ENCODE data around the gene TIMD4. TPM values are rescaled to one million over a fixed set of nuclear protein-coding genes. Genes with fewer than 3 reads are reported as not detected.

The TIMD4 gene
- polyA plus RNA-seq, 4 donors = 0.43 to 0.51 TPM; not detected in 2

DNA sequence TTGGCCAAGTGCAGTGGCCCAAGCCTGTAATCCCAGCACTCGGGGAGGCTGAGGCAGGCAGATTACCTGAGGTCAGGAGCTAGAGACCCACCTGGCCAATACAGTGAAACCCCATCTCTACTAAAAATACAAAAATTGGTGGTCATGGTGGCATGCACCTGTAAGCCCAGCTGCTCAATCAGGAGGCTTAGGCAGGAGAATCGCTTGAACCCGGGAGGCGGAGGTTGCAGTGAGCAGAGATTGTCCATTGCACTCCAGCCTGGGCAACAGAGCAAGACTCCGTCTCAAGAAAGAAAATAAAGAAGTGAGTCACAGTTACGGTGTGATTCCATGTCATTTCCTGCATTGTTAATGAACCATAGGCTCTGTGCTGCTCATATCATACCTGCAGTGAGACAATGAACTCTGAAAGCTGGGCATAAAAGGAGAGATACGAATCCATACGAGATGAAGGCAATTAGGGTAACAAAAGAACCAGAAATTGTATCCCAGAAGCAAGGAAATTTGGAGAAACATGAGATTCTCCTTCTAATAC lies 44.6 kb downstream of the TIMD4 start:
- FAIRE-seq (no peak), DNase-seq (no peak)
- WGBS, 3 donors = 81 to 91% (median 88%) methylated on average over 8 of the region's 8 CpGs
- Histone ChIP-seq H3K4me1 (ENCODE audit: control insufficient read depth in 3 of 3, insufficient read depth in 2 of 3, low read depth in 1 of 3, low read length in 2 of 3) (no peaks in the 10 kb centered on the region), H3K9me3 (ENCODE audit: control insufficient read depth in 2 of 2, insufficient read depth in 1 of 2, low read depth in 1 of 2, low read length in 1 of 2) (no peaks in the 10 kb centered on the region), H3K36me3 (ENCODE audit: control insufficient read depth in 3 of 3, insufficient read depth in 2 of 3, low read depth in 1 of 3, low read length in 3 of 3) (no peaks in the 10 kb centered on the region), H3K27ac (ENCODE audit: low read depth in 1 of 3, low read length in 2 of 3) (no peak overlapping the region), H3K4me3 (ENCODE audit: low read depth in 1 of 3, low read length in 3 of 3) (no peak overlapping the region), H3K27me3 (ENCODE audit: control insufficient read depth in 3 of 3, insufficient read depth in 3 of 3, low read length in 3 of 3) (no peaks in the 10 kb centered on the region)

DNA sequence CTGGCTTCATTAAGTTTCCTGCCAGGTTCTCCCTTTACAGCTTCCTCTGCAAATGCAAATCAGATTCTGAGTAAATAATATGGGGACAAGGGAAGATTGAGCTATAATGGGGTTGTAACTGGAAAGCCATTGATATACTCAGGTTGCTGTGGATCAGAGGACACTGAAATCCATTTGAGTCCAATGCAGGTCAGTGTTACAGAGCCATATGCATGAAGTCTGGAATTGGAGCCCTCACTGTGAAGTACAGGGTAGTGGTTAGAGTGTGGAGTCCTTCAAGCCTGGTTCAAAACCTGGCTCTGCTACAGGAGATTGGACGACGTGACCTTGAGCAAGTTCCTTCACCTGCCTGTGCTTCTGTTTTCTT lies 48.7 kb downstream of the TIMD4 start:
- H3K4me1 ChIP-seq (ENCODE audit: control insufficient read depth in 3 of 3, insufficient read depth in 2 of 3, low read depth in 1 of 3, low read length in 2 of 3) = no peaks in the 10 kb centered on the region
- peak overlapping the region in 1 of 3 donors; percentile 73 for H3K27ac ChIP-seq (ENCODE audit: low read depth in 1 of 3, low read length in 2 of 3)
- H3K9me3 ChIP-seq (ENCODE audit: control insufficient read depth in 2 of 2, insufficient read depth in 1 of 2, low read depth in 1 of 2, low read length in 1 of 2) = no peaks in the 10 kb centered on the region
- no peaks in the 10 kb centered on the region for H3K36me3 ChIP-seq (ENCODE audit: control insufficient read depth in 3 of 3, insufficient read depth in 2 of 3, low read depth in 1 of 3, low read length in 3 of 3)
- DNase-seq (no peak), FAIRE-seq (no peak)
- H3K27me3 ChIP-seq (ENCODE audit: control insufficient read depth in 3 of 3, insufficient read depth in 3 of 3, low read length in 3 of 3) = no peaks in the 10 kb centered on the region
- no peak overlapping the region for H3K4me3 ChIP-seq (ENCODE audit: low read depth in 1 of 3, low read length in 3 of 3)
- 88 to 100% (median 88%) methylated on average over 2 of the region's 2 CpGs for WGBS, 3 donors

DNA sequence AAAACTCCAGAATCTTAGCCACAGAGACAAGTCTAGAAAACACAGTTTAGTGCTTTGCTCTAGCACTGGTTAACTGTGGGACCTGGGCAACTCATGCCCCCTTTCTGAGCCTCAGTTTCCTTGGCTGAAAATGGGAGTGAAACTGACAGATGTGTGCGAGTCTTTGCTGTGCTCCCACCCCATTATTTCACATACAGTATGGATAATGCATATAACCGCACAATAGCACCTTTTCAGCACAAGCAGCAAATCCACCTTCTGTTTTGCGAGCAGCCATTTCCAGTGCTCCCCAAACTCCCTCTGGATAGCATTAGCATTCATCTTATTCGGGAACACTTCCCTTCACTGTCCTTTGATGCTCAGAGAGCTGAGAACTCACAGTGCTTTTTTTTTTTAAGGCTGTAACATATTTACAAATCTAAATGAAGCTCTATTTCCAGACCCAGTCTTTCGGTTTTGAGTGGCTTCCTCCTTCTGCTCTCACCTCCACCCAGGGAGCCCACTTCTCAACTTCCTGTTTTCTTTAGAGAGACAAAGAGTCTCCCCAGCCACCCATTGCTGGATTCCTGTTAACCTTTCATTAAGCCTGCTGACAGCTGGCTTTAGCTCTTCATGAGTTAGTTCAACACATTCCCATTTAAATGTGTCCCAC lies 49.2 kb downstream of the TIMD4 start:
- no peaks in the 10 kb centered on the region for H3K27me3 ChIP-seq (ENCODE audit: control insufficient read depth in 3 of 3, insufficient read depth in 3 of 3, low read length in 3 of 3)
- H3K4me1 ChIP-seq (ENCODE audit: control insufficient read depth in 3 of 3, insufficient read depth in 2 of 3, low read depth in 1 of 3, low read length in 2 of 3) = no peaks in the 10 kb centered on the region
- no peak for FAIRE-seq
- no peaks in the 10 kb centered on the region for H3K9me3 ChIP-seq (ENCODE audit: control insufficient read depth in 2 of 2, insufficient read depth in 1 of 2, low read depth in 1 of 2, low read length in 1 of 2)
- H3K36me3 ChIP-seq (ENCODE audit: control insufficient read depth in 3 of 3, insufficient read depth in 2 of 3, low read depth in 1 of 3, low read length in 3 of 3) = no peaks in the 10 kb centered on the region
- DNase-seq = peak in 1 of 2 donors; percentile 18
- WGBS, 3 donors = 54 to 68% (median 54%) methylated on average over 5 of the region's 5 CpGs
- H3K4me3 ChIP-seq (ENCODE audit: low read depth in 1 of 3, low read length in 3 of 3) = no peak overlapping the region
- H3K27ac ChIP-seq (ENCODE audit: low read depth in 1 of 3, low read length in 2 of 3) = peak overlapping the region in 1 of 3 donors; percentile 73

DNA sequence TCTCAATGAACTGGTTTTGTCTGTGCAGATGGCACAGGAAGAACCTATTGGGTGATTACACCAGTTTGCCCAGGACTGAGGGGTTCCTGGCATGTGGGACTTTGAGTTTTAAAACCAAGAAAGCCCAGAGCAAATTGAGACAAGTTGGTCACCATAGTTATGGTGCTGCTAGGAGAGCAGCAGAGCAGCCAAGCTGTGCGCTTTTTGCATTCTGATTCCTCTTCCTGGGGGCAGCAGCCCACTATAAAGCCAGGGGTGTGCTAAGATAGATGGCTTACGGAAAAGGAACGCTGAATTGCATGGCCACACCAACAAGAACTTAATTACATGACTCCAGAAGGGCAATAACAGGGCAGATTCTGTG lies 49.7 kb downstream of the TIMD4 start:
- H3K4me3 ChIP-seq (ENCODE audit: low read depth in 1 of 3, low read length in 3 of 3) = no peak overlapping the region
- H3K4me1 ChIP-seq (ENCODE audit: control insufficient read depth in 3 of 3, insufficient read depth in 2 of 3, low read depth in 1 of 3, low read length in 2 of 3) = no peaks in the 10 kb centered on the region
- no peak for FAIRE-seq
- 83 to 95% (median 90%) methylated on average over 3 of the region's 3 CpGs for WGBS, 3 donors
- no peaks in the 10 kb centered on the region for H3K9me3 ChIP-seq (ENCODE audit: control insufficient read depth in 2 of 2, insufficient read depth in 1 of 2, low read depth in 1 of 2, low read length in 1 of 2)
- H3K27me3 ChIP-seq (ENCODE audit: control insufficient read depth in 3 of 3, insufficient read depth in 3 of 3, low read length in 3 of 3) = no peaks in the 10 kb centered on the region
- no peaks in the 10 kb centered on the region for H3K36me3 ChIP-seq (ENCODE audit: control insufficient read depth in 3 of 3, insufficient read depth in 2 of 3, low read depth in 1 of 3, low read length in 3 of 3)
- H3K27ac ChIP-seq (ENCODE audit: low read depth in 1 of 3, low read length in 2 of 3) = peak overlapping the region in 1 of 3 donors; percentile 34
- DNase-seq = no peak

DNA sequence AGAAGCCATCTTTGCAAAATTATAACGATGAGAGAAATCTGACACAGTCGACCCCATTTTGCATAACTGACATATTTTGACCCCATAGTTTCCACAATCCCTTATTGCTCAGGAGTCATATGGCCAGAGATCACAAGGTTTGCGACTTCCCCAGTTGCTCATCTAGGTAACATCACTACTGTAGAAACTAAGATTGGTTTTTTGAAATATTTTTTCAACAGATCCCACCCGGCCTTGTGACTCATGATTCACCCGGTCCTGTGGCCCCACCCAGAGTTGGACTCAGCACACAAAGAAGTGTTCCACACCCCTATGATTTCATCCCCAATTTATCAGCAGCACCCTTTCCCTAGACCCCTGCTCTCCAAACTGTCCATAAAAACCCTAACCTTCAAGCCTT lies 50.2 kb downstream of the TIMD4 start:
- Histone ChIP-seq H3K27ac (ENCODE audit: low read depth in 1 of 3, low read length in 2 of 3) (peak overlapping the region in 1 of 3 donors; percentile 34), H3K9me3 (ENCODE audit: control insufficient read depth in 2 of 2, insufficient read depth in 1 of 2, low read depth in 1 of 2, low read length in 1 of 2) (no peaks in the 10 kb centered on the region), H3K27me3 (ENCODE audit: control insufficient read depth in 3 of 3, insufficient read depth in 3 of 3, low read length in 3 of 3) (no peaks in the 10 kb centered on the region), H3K36me3 (ENCODE audit: control insufficient read depth in 3 of 3, insufficient read depth in 2 of 3, low read depth in 1 of 3, low read length in 3 of 3) (no peaks in the 10 kb centered on the region), H3K4me1 (ENCODE audit: control insufficient read depth in 3 of 3, insufficient read depth in 2 of 3, low read depth in 1 of 3, low read length in 2 of 3) (no peaks in the 10 kb centered on the region), H3K4me3 (ENCODE audit: low read depth in 1 of 3, low read length in 3 of 3) (no peak overlapping the region)
- FAIRE-seq = no peak
- no peak for DNase-seq
- 70 to 73% (median 70%) methylated on average over 5 of the region's 5 CpGs for WGBS, 3 donors

DNA sequence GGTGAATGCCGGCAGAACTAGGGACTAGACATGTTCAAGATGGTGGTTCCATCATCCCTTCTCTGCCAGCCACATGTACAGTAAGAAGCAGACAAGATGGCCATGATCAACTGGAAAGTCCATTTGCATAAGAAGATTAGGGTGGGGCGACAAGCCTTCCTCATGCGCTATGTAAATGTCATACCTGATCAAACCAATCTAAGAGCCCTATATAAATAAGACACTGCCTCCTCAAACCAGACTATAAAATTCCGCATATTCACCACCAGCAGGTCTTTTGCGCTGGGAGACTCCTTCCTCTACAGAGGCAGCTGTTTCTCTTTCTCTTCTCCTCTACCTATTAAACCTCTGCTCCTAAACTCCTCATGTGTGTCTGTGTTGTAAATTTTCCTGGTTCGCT lies 53.8 kb downstream of the TIMD4 start:
- Histone ChIP-seq H3K27ac (ENCODE audit: low read depth in 1 of 3, low read length in 2 of 3) (no peak overlapping the region), H3K9me3 (ENCODE audit: control insufficient read depth in 2 of 2, insufficient read depth in 1 of 2, low read depth in 1 of 2, low read length in 1 of 2) (no peaks in the 10 kb centered on the region), H3K4me3 (ENCODE audit: low read depth in 1 of 3, low read length in 3 of 3) (no peak overlapping the region), H3K27me3 (ENCODE audit: control insufficient read depth in 3 of 3, insufficient read depth in 3 of 3, low read length in 3 of 3) (no peaks in the 10 kb centered on the region), H3K36me3 (ENCODE audit: control insufficient read depth in 3 of 3, insufficient read depth in 2 of 3, low read depth in 1 of 3, low read length in 3 of 3) (no peaks in the 10 kb centered on the region), H3K4me1 (ENCODE audit: control insufficient read depth in 3 of 3, insufficient read depth in 2 of 3, low read depth in 1 of 3, low read length in 2 of 3) (no peaks in the 10 kb centered on the region)
- 92 to 98% (median 95%) methylated on average over 6 of the region's 6 CpGs for WGBS, 3 donors
- no peak for FAIRE-seq
- no peak for DNase-seq

DNA sequence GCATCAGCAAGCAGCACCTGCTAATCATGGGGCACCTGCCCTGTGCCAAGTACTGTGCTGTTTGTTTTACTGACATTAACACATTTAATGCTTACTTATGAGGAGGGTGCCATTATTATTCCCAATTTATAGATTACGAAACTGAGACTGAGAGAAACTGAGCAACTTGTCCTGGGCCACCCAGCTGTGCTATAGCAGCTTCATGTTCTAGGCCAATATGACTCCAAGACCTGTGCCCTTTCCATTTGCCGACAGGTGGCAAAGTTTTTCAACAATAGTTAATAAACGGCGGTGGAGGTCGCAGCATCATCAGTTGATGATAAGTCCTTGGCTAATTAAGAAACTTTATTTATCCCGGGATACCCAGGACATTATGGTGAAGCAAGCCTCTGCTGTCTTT lies 55.4 kb downstream of the TIMD4 start:
- Histone ChIP-seq H3K4me1 (ENCODE audit: control insufficient read depth in 3 of 3, insufficient read depth in 2 of 3, low read depth in 1 of 3, low read length in 2 of 3) (no peaks in the 10 kb centered on the region), H3K9me3 (ENCODE audit: control insufficient read depth in 2 of 2, insufficient read depth in 1 of 2, low read depth in 1 of 2, low read length in 1 of 2) (no peaks in the 10 kb centered on the region), H3K4me3 (ENCODE audit: low read depth in 1 of 3, low read length in 3 of 3) (no peak overlapping the region), H3K36me3 (ENCODE audit: control insufficient read depth in 3 of 3, insufficient read depth in 2 of 3, low read depth in 1 of 3, low read length in 3 of 3) (no peaks in the 10 kb centered on the region), H3K27ac (ENCODE audit: low read depth in 1 of 3, low read length in 2 of 3) (no peak overlapping the region), H3K27me3 (ENCODE audit: control insufficient read depth in 3 of 3, insufficient read depth in 3 of 3, low read length in 3 of 3) (no peaks in the 10 kb centered on the region)
- FAIRE-seq = no peak
- no peak for DNase-seq
- WGBS, 3 donors = 84 to 91% (median 86%) methylated on average over 6 of the region's 6 CpGs

DNA sequence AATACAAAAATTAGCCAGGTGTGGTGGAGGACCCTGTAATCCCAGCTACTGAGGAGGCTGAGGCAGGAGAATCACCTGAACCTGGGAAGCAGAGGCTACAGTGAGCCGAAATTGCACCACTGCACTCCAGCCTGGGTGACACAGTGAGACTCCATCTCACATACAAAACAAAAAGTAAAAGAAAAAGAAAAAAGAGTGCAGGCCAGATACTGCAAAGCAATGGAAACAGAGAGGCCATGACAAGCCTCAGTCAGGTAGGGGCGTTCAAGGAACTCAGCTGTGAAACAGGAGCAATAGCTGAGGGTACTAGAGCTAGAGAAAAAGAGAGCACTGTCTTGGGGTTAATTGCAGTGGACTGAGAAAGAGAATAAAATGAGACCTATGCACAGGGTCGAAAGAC lies 56.2 kb downstream of the TIMD4 start:
- no peak overlapping the region for H3K27ac ChIP-seq (ENCODE audit: low read depth in 1 of 3, low read length in 2 of 3)
- 67 to 84% (median 76%) methylated on average over 3 of the region's 3 CpGs for WGBS, 3 donors

DNA sequence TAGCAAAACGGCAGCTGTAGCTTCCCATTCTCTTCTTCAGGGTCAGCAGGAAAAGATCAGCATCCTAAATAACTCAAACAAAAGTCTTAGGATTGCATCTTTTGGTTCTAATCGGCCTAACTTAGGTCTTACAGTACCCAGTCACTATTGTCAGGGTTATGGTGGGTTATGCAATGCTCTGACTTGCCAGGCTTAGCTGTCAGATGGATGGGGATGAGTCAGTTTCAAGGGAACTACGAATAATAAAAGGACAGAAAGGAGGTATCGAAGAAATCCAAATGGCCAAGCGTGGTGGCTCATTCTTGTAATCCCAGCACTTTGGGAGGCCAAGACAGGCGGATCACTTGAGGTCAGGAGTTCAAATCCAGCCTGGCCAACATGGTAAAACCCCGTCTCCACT lies 66.5 kb downstream of the TIMD4 start:
- Histone ChIP-seq H3K9me3 (ENCODE audit: control insufficient read depth in 2 of 2, insufficient read depth in 1 of 2, low read depth in 1 of 2, low read length in 1 of 2) (no peaks in the 10 kb centered on the region), H3K27ac (ENCODE audit: low read depth in 1 of 3, low read length in 2 of 3) (no peak overlapping the region), H3K4me3 (ENCODE audit: low read depth in 1 of 3, low read length in 3 of 3) (no peak overlapping the region), H3K4me1 (ENCODE audit: control insufficient read depth in 3 of 3, insufficient read depth in 2 of 3, low read depth in 1 of 3, low read length in 2 of 3) (no peaks in the 10 kb centered on the region), H3K27me3 (ENCODE audit: control insufficient read depth in 3 of 3, insufficient read depth in 3 of 3, low read length in 3 of 3) (no peaks in the 10 kb centered on the region), H3K36me3 (ENCODE audit: control insufficient read depth in 3 of 3, insufficient read depth in 2 of 3, low read depth in 1 of 3, low read length in 3 of 3) (no peaks in the 10 kb centered on the region)
- DNase-seq = no peak
- no peak for FAIRE-seq
- 69 to 86% (median 79%) methylated on average over 7 of the region's 7 CpGs for WGBS, 3 donors

More for the DNA sequence above, 56.2 kb downstream of the TIMD4 start:
- no peaks in the 10 kb centered on the region for H3K9me3 ChIP-seq (ENCODE audit: control insufficient read depth in 2 of 2, insufficient read depth in 1 of 2, low read depth in 1 of 2, low read length in 1 of 2)
- FAIRE-seq = no peak
- no peak overlapping the region for H3K4me3 ChIP-seq (ENCODE audit: low read depth in 1 of 3, low read length in 3 of 3)
- H3K27me3 ChIP-seq (ENCODE audit: control insufficient read depth in 3 of 3, insufficient read depth in 3 of 3, low read length in 3 of 3) = no peaks in the 10 kb centered on the region
- H3K36me3 ChIP-seq (ENCODE audit: control insufficient read depth in 3 of 3, insufficient read depth in 2 of 3, low read depth in 1 of 3, low read length in 3 of 3) = no peaks in the 10 kb centered on the region
- no peak for DNase-seq
- no peaks in the 10 kb centered on the region for H3K4me1 ChIP-seq (ENCODE audit: control insufficient read depth in 3 of 3, insufficient read depth in 2 of 3, low read depth in 1 of 3, low read length in 2 of 3)

Measured in small intestine (tissue), 7 donors.